HuH-7.5 (cell line): ENCODE results near the gene ITIH3.
A peak's percentile ranks its signal among the peaks of the same experiment; 100 is the strongest.

Experiments
- DNase-seq: peaks from one replicate; pipeline ENCODE4 v3.0.0; 2011; ENCODE audit warnings: low spot score

The ITIH3 gene

GRCh38 chr3:52795298-52795900 is 803 bp downstream of the ITIH3 start:
- DNase-seq = no peak

DNA sequence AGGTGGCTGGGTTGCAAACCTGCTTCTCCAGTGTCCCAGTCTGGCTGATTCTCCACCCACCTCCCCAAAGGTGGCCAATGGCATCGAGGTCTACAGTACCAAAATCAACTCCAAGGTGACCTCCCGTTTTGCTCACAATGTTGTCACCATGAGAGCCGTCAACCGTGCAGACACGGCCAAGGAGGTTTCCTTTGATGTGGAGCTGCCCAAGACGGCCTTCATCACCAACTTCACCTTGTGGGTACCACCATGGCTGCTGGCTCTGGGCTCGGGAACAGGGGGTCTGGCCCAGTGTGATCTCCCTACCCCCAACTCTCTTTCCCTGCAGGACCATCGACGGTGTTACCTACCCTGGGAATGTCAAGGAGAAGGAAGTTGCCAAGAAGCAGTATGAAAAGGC is 1.8 kb downstream of the ITIH3 start:
- DNase-seq = no peak

DNA sequence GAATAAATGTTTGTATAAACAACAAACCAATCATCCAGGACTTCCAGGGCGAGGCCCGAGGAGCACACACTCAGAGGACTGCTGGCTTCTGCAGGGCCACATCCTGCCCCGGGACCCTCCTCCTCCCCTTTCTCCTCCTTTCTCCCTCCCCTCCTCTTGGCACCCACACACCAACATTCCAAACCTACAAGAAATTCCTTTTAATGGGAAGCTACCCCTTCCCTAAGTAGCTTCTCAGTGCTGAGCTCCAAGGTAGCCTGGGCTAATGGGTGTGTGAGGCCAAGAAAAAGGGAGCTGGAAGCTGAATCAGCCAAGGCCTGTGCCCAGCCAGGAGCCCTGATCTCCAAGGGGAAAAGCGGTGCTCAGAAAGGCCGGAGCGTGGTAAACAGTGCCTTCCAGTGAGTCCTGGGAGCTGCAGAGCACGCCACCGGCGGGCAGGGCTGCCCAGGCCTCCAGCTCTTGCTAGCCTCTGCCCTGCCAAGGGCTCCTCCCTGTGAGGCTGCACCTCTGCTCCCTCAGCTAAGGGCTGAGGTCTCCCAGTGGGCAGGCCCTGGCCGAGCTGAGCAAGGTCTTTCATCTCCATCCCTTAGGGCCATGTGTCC is 3.9 kb downstream of the ITIH3 start:
- DNase-seq = no peak

- DNase-seq = peak; percentile 55
Measured at GRCh38 chr3:52798978-52799476, 4.4 kb downstream of the ITIH3 start.

GRCh38 chr3:52800079-52800478 is 5.5 kb downstream of the ITIH3 start:
- no peak for DNase-seq

- no peak for DNase-seq
Measured at GRCh38 chr3:52801839-52802238, 7.2 kb downstream of the ITIH3 start.

DNA sequence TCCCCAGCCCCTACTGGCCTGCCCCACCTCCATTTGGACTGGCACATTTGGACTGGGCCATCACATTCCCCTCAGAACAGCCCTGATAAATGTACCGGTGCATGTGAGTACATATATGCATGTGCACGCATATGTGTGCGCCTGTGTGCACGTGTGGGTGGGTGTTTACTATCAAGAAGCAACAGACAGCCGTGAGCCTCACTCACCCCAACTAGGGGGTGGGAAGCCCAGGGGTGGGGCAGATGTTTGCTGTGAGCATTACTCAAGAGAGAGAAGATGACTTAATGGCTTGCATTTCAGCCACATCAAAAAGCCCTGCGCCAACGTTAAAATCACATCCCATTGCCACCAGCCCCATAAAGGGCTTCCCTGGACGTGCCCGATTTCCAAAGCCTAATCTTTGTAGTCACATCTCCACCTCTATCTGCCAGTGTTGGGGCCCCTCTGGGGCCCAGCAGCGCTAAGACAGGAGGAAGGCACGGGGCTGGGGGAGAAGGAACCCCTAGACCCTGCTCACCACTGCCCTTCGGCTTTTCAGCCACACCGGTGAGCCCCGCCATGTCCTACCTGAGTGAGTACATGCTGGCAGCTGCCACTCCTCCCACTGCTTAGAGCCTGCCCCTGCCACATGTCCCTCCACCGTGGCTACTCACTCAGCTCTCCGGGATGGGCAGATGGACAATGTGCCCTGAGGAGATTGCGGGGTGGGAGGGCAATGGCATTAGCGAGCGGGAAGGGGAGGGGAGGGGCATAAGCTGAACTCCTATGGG is 10.9 kb downstream of the ITIH3 start:
- no peak for DNase-seq

DNA sequence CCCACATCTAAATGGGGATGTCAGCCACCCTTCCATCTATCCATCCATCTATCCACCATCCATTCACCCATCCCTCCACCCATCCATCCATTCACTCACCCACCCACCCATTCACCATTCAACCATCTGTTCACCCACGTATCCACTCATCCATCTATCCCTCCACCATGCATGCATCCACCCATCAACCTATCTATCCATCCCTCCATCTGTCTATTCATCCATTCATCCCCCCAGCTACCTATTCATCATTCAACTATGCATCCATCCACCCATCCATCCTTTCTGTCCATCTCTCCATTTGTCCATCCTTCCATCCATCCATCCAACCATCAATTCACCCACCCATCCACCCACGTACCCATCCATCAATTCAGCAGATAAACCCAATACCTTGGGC is 14.6 kb downstream of the ITIH3 start:
- DNase-seq = no peak

- DNase-seq = no peak
Measured at GRCh38 chr3:52809662-52810377, 15.2 kb downstream of the ITIH3 start.

DNA sequence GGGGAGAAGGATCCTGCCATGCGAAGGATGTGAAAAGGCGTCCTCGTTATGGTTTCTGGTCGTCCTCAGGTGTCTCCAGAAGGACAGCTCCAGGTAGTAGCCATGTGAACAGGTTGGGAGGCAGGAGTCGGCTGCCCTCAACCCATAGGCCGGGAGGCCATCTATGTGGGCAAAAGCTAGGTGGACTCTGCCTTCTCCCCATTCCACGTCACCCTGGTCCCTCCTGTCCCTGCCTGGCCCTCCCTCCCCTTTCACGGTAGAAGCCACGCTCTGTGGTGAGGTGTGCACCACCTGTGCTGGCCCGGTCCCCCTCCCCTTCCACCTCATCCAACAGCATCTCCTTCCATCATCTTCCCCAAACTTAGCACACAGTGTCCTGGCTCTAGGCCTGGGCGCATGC is 16.3 kb downstream of the ITIH3 start:
- no peak for DNase-seq

DNA sequence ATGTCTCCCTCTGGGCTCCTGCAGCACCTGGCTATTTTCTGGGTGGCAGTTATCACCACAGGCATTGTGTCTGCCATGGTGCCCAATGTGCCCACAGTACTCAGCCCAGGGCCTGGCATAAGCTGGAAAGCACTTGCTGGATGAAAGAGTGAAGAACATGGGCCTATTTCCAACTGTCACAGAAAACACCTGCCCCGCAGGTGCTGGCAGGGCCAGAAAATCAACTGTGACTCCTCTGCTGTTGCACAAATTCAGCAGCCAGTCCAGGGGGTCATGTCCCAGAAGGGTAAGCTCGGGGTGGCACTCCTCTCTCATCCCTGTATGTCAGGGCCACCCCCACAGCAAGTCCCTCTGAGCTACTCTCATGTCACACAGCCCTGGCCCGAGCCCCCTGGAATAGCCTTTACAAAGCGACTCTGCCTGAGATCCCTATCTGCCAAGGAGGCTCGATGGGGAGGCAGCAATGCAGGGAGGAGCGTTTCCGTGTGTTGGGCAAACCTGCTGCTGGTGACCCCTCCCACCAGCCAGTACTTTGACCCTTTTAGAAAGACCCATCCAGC is 16.9 kb downstream of the ITIH3 start:
- peak; percentile 36 for DNase-seq

DNA sequence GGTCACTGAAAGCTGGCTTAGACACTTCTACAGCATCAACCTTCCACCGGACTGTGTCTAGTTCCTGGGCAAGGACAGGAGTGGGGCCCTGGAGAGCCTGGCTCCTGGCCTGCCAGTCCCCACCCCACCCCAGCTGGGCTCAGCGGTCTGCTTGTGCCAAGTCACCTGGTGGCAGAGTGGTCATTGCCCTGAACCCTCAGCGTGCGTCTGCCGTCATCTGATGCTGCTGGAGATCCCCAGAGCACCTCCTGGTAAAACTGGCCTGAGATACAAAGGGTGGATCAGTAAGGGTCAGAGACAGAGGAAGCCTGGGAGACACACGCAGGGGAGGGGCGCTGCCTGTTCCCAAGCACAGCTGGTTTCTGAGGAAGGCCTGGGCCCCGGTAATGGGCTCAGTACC is 19.2 kb downstream of the ITIH3 start:
- DNase-seq = no peak

GRCh38 chr3:52816199-52816598 is 21.6 kb downstream of the ITIH3 start:
- no peak for DNase-seq

GRCh38 chr3:52816654-52817053 is 22.1 kb downstream of the ITIH3 start:
- DNase-seq = no peak

DNA sequence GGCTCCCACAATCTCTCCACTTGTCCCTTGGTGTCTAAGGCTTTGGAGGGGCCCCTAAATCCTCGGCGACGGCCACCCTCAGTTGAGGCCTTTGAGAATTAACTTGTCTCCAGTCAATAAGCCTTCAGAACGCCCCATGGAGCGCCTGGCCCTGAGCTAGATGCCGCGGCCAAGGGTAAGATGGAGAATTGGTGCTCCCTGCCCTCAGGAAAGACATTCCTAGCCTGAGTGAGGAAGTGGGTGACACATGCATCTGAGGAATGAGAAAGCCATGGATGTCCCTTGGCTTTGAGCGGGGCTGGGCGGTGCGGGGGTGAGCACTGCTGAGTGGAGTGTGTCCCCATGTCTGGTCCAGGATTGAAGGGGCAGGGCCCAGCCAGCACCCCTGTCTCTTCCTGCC is 22.6 kb downstream of the ITIH3 start:
- DNase-seq = no peak

GRCh38 chr3:52817860-52818259 is 23.3 kb downstream of the ITIH3 start:
- no peak for DNase-seq

DNA sequence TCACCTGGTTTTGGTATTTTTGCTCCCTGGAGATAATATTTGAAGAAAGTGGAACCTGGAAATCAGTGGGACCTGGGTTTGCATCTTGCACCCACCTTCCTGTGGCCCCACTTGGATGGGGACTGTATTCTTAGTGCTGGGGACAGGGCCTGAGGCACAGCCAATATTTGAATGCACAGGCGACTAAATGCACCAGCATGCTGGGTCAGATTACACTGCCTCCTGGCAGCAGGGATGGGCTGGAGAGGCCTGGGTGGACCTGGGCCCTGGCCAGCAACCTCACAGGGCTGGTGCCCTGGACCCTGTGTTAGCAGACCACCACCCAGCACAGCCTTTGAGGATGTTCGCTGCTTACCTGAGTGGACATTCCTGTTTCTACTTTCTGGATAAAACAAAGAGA is 25.3 kb downstream of the ITIH3 start:
- no peak for DNase-seq

GRCh38 chr3:52820736-52821135 is 26.1 kb downstream of the ITIH3 start:
- DNase-seq = peak; percentile 36

GRCh38 chr3:52822363-52822762 is 27.8 kb downstream of the ITIH3 start:
- DNase-seq = no peak

GRCh38 chr3:52824037-52824436 is 29.4 kb downstream of the ITIH3 start:
- DNase-seq = no peak

- DNase-seq = no peak
Measured at GRCh38 chr3:52827441-52827840, 32.8 kb downstream of the ITIH3 start.

- DNase-seq = peak; percentile 49
Measured at GRCh38 chr3:52827866-52828376, 33.3 kb downstream of the ITIH3 start.
